NCI-H774 (cell line): Measurements from ENCODE around the gene SPRR1A.

Experiments used
- DNase-seq: peaks from one replicate; lab custom pipeline; 2025; lab: John Stamatoyannopoulos, UW

SPRR1A gene, protein sequence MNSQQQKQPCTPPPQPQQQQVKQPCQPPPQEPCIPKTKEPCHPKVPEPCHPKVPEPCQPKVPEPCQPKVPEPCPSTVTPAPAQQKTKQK

GRCh38 chr1:152983743-152984142, at the start of gene SPRR1A:
Gene SPRR1A, plus strand, starts transcription at chr1:152984081. Its CDS starts 1,150 bp downstream, at chr1:152985231.
- DNase-seq = no peak

DNA sequence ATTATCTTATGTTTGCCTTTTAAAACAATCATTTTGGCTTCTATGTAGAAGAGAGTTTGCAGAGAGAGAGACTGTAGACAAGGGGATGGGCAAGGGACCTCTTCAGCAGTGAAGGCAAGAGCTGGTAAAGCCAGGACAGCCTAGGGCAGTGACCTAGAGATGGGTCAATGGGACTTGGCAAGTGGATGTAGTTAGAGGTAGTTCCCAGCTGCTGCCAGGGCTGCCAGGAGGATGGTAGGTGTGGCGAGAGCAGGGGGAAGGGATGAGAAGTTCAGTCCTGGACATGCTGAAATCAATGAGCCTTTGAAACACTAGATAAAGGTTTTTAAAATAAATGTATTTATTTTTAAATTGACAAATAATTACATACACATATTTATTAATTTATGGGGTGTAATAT, 43.3 kb upstream of the SPRR1A start:
- no peak for DNase-seq

DNA sequence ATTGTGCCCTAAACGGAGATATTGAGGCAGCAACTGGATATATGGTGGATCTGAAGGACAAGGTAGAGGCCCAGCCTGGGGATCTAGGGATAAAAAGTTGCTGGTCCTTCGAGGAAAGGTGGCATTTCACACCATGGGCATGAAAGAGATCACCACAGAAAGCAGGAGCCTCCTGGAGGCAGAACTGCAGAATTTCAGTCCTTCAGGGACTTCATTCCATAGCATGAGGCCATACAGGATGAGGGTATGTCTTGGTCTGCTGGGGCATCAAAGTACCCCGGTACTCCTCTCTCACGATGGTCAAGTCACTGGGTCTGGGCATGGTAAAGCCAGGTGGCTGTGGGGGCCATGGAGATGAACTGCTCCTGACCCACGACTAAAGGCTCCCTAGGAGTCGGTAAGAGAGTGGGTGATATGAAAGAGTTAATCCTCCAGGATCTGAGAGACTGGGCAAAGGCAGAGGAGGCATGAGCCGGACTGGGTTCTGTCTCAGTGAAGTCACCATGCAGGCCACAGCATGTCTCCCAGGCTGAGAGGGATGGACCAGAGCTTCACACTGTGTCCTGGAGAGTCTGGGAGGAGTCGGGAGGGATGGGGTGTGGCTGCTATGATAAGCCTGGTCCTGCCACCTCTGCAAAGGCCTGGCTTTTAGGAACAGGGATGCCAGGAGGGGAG, 42.7 kb upstream of the SPRR1A start:
- DNase-seq = no peak

DNA sequence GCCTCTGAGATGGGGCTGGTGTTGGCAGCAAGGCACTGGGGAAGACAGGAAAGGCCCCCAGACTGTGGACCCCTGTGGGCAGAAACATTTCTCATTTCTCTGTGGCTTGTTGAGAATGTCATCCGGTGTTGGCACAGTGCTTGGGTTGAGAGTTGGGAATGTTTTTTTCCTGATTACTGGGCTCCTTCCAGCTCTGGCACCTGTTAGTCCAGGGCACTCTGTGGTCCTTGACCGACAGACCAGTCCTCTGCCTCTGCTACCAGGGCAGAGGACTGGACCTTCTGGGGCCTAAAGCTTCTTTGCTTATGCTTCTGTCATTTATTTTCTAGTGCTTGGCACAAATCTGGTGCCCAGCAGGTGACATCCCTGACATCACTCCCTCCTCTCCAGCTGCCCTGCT, 41.7 kb upstream of the SPRR1A start:
- DNase-seq = no peak

GRCh38 chr1:152946248-152946647, 37.6 kb upstream of the SPRR1A start:
- DNase-seq = no peak

- DNase-seq = no peak
Observed at GRCh38 chr1:152946651-152947256, 37.1 kb upstream of the SPRR1A start, which contains the start of gene SPRR5. Gene SPRR5, plus strand, starts transcription at chr1:152947206. Its CDS starts 1,349 bp downstream, at chr1:152948555.

DNA sequence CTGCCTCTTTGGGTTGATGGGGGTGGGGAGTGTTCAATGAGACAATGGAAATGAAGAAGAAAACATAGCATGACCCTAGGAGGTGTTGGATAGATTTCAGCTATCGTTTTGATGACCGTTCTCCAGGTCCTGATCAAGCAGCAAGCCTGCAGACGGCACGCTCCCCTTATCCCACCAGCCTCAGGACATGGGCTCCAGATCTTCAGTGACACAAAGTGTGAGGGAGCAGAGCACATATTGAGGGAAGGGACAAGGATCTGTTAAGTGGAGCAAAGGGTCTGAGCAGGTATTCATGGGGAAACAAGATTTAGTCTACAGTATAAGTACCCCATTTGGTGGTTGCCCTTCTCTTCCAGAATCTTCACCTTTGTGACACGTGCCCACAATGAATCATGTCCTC, 32.2 kb upstream of the SPRR1A start:
- no peak for DNase-seq

GRCh38 chr1:152953761-152954160, 30.1 kb upstream of the SPRR1A start:
- DNase-seq = no peak

GRCh38 chr1:152954436-152954835, 29.4 kb upstream of the SPRR1A start:
- no peak for DNase-seq

GRCh38 chr1:152957561-152957960, 26.3 kb upstream of the SPRR1A start:
- no peak for DNase-seq

DNA sequence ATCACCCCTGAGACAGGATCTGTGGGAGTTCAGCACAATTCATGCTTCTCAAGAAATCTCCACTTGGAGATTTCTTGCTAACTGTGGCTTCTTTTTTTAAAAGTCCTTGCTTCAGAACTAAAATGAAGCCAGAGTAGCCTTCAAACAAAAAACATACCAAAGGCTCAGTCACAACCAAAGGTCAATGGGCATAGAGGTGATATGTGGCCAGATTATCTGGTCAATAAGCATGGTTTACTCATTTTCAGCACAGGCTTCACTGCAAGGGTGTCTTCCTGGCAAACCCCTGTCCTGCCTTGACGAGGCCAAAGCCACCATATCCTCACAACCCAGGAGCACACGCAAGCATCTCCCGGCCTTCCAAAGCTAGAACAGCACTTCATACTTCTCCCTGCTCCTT, 24.6 kb upstream of the SPRR1A start:
- no peak for DNase-seq

DNA sequence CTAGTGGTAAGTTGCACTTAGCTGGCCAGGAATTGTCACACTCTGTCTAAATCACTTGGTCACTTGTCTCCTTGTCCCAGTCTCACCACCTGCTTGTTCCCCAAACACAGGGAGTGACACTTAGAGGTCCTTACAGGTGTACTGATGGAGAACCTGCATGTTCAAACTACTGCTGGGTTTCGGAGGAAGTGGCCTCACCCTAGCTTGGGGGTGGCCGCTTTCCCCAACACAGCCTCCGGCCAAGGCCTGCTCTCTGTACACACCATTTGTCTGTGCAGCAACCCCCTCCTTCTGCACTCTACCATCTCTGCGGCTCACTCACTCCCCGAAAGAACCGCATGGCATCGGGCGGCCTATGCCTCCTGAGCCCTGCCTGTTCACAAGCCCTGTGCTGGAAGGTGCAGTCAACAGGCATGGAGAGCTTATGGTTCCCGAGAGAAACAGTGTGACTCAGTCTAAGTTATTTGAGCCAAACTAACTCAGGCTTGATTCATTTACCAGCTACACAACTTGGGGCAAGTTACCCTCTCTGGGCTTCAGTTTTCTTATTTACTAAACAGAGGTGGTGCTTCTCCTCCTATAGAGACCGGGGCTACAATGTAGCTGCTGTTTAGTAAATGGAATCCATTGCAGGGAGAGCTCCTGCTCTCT, 24.0 kb upstream of the SPRR1A start:
- no peak for DNase-seq

DNA sequence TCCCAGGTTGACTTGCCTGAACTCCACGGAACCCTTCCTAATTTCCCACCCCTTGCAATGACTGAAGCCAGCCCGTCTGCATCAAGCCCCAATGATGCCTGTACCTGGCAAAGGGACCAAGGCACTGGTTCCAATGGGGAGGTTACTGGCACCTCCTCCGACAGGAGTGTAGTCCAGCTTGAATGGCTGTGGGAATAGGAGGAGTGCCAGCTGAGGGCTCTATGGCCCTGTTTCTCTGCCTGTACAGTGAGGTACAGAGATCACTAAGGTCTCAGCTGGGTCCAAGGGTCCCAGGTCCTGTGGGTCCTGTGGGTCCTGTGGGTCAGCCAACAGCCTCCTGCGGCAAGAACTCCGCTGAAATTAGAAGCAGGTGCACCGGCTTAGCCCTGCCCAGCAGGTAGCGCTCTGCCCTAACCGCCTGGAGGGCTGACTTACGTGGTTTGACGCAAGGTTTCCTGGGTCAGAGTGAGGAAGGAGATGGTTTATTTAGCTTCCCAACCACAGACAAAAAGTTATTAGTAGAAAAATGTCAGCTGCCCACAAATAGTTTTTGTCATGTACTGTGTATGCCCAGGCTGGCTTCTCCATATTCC, 23.3 kb upstream of the SPRR1A start:
- DNase-seq = no peak

DNA sequence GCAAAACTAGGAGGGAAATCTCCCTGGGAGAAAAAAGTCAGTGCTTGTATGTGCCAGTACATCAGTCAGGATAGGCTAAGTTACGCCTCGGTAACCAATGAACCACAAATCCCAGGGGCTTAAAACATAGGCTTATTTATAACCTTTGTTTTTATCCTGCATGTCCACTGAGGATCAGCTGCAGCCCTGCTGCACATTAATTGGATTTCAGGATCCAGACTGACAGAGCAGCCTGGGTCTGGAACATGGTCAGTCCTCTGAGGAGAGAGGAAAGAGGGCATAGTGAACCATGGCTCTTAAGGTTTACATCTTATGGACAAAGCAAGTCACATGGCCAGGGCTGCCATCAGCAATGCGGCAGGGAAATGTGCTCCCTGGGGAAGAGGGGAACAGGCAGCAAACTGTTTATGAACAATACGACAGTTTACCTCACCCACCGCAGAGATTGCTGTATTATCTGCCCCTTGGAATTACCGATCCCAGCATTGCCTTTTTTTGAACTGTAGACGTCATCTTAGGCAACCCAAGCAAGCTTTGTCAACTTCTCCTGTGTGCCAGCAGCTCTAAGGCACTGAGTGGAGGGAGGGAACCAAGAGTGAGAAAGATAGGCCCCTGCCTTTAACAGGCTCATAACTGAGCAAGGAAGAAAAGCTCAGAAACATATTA, 22.5 kb upstream of the SPRR1A start:
- no peak for DNase-seq

- no peak for DNase-seq
Observed at GRCh38 chr1:152962876-152963415, 20.9 kb upstream of the SPRR1A start.

- DNase-seq = no peak
Observed at GRCh38 chr1:152964536-152964935, 19.3 kb upstream of the SPRR1A start.

- DNase-seq = no peak
Observed at GRCh38 chr1:152965853-152966252, 18.0 kb upstream of the SPRR1A start.

DNA sequence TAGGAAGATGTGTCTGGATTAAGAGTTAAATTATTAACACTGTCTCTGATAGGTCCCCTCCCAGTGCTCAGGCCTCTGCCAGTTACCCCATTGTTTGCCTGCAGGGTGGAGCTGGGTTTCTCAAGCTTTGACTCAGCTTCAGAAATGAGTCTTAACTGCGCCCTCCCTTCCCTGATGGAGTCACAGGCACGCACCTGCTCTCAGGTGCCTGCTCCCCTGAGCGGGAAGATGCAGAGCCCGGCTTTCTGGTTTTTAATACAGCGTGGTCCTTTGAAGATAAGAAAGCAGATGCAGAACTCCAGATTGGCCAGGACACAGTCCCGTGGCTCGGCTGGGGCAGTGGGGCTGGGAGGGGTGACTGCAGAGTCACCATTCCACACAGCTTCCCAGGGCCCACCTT, 16.7 kb upstream of the SPRR1A start:
- DNase-seq = no peak

DNA sequence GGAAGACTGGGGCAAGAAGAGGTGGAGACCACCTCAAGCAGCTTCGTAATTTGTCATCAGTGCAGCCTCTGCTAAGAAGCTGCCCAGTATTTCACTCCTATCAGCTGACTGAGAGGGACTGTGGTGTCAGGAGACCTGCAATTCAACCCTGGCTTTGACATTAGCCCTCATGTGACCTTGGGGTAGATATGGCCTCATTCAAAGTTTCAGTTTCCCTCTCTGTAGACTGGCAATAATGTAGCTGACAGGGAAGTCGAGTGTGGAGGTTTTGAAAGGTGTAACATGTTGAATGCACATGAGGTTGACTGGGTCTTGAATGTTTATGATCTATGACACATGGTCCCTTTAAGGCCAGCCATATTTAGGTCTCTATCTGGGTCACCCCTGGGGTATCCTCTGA, 15.6 kb upstream of the SPRR1A start:
- DNase-seq = no peak

- no peak for DNase-seq
Observed at GRCh38 chr1:152969036-152969435, 14.8 kb upstream of the SPRR1A start.

DNA sequence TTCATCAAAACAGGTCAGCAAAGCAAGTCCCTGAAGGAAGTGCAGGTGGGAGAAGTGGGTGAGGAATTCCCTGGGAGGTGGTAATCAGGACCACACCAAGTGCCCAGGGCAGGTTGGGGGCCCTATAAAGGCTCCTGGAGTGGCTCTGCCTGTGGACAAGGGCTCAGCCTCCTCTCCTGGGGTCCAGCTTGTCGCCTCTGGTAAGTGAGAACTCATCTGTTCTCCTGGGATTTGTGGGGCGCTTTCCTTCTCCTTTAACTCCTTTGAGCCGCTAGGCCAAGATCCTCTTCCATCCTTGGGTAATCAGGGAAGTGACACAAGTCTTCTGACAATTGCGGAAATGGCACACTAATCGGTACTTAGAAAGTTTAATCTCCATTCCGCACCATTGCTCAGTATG, 13.4 kb upstream of the SPRR1A start, which contains the start of gene SPRR4:
Gene SPRR4 (plus strand): TSS at position 154 of the 400 bp plus-strand sequence. CDS start 1,243 bp downstream, outside the sequence.
- no peak for DNase-seq
